Hepatocyte (in vitro differentiated cells): ENCODE results near the gene PRRX1.

ENCODE experiments used
- CTCF ChIP-seq: fragments of 200-600 bp; sonication (generic); IDR thresholded peaks from 2 replicates; pipeline ENCODE4 v1.5.1; 2016; ENCODE audit warnings: antibody characterized with exemption, mild to moderate bottlenecking; ENCODE audit not compliant: poor library complexity
- EZH2 ChIP-seq: fragments of 200-600 bp; sonication (generic); IDR thresholded peaks from 2 replicates; pipeline ENCODE4 v1.6.1; 2016; ENCODE audit warnings: antibody characterized with exemption, mild to moderate bottlenecking, borderline replicate concordance
- EZH2phosphoT487 ChIP-seq: fragments of 200-600 bp; sonication (generic); IDR thresholded peaks from one replicate; pipeline ENCODE4 v1.6.1; 2018; ENCODE audit warnings: antibody characterized with exemption, mild to moderate bottlenecking, low read depth, moderate library complexity; ENCODE audit not compliant: unreplicated experiment, severe bottlenecking

DNA sequence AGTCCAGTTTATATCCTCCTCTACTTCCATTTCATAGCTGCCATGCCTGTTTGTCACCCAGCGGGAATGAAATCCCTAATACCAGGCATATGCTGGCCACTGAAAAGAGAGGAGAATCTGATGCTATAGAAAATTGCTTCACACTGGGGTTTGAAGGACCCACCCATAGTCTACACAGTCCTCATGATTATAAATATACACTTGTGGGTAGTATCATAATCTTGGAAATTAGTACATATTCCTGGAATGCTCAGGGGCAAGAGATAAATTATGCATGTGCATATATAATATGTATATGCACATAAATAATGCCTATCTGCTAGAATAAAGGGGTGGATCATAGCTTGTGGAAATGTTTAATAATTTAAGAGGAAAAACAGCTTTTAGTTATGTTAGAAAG lies 105.8 kb downstream of the PRRX1 start:
- TF ChIP-seq CTCF (no peak), EZH2phosphoT487 (no peak), EZH2 (no peak)
